ENCODE data around the gene CD209.

GRCh38 chr19:7762719-7763293 lies 15.5 kb upstream of the CD209 start, which contains the start of gene CLEC4M:
- no peak for TF ChIP-seq EZH2phosphoT487 (IDR thresholded peaks at IDR 0.05; ENCODE audit: insufficient read depth, low read depth)
- no peak for TF ChIP-seq EZH2 (IDR thresholded peaks at IDR 0.05; ENCODE audit: insufficient read depth, poor library complexity, severe bottlenecking)

All from GM23248 (cell line).